GM03348 (cell line): ENCODE results near the gene PPP4R3B.
A peak's percentile ranks its signal among the peaks of the same experiment; 100 is the strongest.

Experiments used
- DNase-seq: peaks from one replicate; pipeline ENCODE4 v3.0.0; 2012; ENCODE audit warnings: low spot score

The PPP4R3B gene

DNA sequence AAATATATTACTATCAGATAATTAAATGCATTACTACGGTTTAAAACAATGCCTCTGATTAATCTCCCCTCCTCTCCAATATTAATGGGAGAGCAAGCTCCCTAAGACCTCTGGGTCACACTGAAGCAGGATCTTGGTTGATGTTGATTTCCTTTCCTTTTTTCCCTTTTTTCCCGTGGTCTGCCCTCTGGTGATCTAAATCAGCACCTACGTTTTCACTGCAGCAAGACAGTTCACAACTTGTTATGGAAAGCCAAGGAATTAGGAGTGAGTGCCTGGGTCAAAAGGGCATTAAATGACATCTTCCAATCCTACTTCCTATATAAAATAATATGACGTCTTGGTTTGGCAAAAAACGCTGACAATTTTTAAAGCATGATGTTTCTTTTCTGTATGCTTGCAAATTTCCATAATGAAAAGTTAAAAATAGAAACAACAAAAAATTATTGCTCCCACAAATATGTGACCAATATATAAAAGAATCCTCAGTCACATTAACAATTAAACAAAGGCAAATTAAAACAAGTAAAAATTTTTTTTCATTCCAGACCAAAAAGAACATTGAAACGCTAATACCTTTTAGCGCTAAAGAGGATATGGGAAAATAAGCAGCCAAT lies 105.8 kb downstream of the PPP4R3B start:
- peak; percentile 55 for DNase-seq

DNA sequence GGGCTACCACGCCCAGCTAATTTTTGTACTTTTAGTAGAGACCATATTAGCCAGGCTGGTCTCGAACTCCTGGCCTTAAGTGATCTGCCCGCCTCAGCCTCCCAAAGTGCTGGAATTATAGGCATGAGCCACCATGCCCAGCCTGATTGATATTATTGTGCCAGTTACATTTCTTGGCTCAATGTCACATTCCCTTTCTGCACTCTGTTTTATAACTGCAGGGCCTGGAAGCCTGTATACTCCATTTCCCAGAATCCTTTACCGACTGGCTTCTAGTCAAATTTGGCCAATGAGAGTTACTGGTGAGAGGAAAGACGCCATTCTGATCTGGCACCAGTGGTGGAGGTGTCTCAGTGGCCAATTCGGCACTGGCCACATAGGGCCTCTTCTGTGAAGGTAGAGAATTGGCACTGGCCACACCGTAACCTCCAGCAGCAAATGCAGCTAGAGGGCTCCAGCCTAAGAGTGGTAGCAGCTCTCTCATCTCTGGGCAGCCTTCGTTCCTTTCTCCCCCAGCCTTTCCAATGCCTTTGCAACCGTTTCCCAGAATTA lies 114.8 kb downstream of the PPP4R3B start:
- DNase-seq = no peak

DNA sequence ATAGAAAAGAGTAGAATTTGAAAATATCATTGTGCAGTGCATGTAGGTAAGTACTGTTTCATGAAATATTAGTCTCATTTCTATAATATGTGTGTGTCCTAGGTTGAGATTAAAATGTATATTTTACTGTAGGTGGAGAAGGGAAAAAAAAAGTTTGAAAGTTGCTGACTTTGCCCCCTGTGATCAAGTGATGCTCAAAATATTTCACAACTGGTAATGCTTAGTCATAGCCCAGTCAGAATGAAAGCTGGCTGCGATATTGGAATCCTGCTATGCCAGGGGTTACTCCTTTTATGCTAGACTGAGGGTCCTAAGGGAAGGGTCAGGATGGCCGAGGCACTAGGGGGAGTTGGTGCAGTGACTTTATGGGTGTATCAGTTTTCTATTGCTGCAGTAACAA lies 117.4 kb downstream of the PPP4R3B start:
- peak; percentile 67 for DNase-seq

DNA sequence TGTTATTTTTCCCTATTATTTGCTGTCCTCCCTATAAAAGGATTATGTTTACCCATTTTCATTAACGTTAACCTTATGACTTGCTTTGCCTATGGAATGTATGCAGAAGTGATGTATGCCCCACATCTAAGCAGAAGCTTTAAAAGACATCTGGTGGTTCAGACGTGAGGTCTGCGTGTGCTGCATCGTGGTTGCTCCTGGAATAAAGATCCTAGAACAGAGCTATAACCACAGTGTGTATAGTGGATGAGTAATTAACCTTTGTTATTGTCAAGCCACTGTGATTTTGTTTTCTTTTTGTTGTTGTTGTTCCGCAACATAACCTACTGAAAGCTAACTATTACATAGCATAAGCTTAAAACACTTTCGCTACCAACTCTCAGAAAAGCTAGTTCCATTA lies 118.8 kb downstream of the PPP4R3B start:
- DNase-seq = no peak
